ENCODE results near the gene ADNP. TPM values are rescaled to one million over a fixed set of nuclear protein-coding genes. Genes with fewer than 3 reads are reported as not detected.

Gene ADNP
- total RNA-seq, 1 experiment from 2014 or later = 143 TPM

DNA sequence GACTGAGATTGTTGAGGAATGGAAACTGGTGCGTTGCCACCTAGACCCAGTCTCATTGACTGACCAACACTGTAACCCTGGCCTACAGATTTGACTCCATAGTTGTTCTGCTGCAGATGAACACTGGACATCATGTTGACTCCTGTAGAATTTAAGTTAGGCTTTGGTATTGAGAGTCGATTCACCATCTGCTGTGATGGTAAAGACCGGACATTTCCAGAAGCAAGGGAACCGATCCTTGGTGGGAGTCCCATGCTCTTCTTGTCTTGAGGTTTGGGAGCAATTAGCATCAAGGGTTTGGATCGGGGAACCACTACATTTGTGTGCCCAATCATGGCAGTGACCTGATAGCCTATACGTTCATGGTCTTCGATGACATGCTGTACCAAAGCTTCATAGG is 37.6 kb downstream of the ADNP start:
- no peak overlapping the region for H3T11ph ChIP-seq (ENCODE audit: low read length)
- H3K4me1 ChIP-seq (ENCODE audit: insufficient read depth, low read length) = no peaks in the 10 kb centered on the region
- H2BK5ac ChIP-seq (ENCODE audit: insufficient read length, low read length) = no peak overlapping the region
- DNase-seq = no peak
- Mint-ChIP-seq H3K36me3 (ENCODE audit: insufficient read depth in 1 of 3, low read depth in 3 of 3) (peaks cover 49 to 97% (median 79%) of the 10 kb centered on the region in 3 experiments), H3K27ac (peak overlapping the region; percentile 3 to 42 (median 12); a peak in 2 of 7 replicates), H3K27me3 (ENCODE audit: low read depth) (no peaks in the 10 kb centered on the region; the same call in 1 of the 2 replicates), H3K4me1 (peaks cover 0 to 7% of the 10 kb centered on the region in 2 experiments; a peak in 2 of 4 replicates), H3K9me3 (no peaks in the 10 kb centered on the region), H3K4me3 (no peak overlapping the region)
- no peak overlapping the region for H2BK12ac ChIP-seq (ENCODE audit: insufficient read length, low read depth, low read length)
- no peak overlapping the region for H3K4ac ChIP-seq (ENCODE audit: low read depth, low read length)
- H2AFZ ChIP-seq (ENCODE audit: low read length) = no peak overlapping the region
- no peak overlapping the region for H3K23ac ChIP-seq (ENCODE audit: insufficient read length, low read depth, low read length)
- H3K56ac ChIP-seq (ENCODE audit: insufficient read length, low read depth, low read length) = no peak overlapping the region
- H4K20me1 ChIP-seq (ENCODE audit: control insufficient read depth, insufficient read depth, insufficient read length) = no peaks in the 10 kb centered on the region
- TF ChIP-seq, protein P1, sequence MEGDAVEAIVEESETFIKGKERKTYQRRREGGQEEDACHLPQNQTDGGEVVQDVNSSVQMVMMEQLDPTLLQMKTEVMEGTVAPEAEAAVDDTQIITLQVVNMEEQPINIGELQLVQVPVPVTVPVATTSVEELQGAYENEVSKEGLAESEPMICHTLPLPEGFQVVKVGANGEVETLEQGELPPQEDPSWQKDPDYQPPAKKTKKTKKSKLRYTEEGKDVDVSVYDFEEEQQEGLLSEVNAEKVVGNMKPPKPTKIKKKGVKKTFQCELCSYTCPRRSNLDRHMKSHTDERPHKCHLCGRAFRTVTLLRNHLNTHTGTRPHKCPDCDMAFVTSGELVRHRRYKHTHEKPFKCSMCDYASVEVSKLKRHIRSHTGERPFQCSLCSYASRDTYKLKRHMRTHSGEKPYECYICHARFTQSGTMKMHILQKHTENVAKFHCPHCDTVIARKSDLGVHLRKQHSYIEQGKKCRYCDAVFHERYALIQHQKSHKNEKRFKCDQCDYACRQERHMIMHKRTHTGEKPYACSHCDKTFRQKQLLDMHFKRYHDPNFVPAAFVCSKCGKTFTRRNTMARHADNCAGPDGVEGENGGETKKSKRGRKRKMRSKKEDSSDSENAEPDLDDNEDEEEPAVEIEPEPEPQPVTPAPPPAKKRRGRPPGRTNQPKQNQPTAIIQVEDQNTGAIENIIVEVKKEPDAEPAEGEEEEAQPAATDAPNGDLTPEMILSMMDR (conservative IDR thresholded peaks at IDR 0.05) = no peak
- H3K23me2 ChIP-seq (ENCODE audit: insufficient read length, low read depth, low read length, poor library complexity, severe bottlenecking) = no peaks in the 10 kb centered on the region
- H3K27ac ChIP-seq (ENCODE audit: insufficient read length, low read depth, low read length) = no peak overlapping the region
- no peak overlapping the region for H4K91ac ChIP-seq (ENCODE audit: insufficient read length, low read depth, low read length)
- no peak overlapping the region for H3K14ac ChIP-seq (ENCODE audit: insufficient read depth, low read length)
- H3K9me3 ChIP-seq (ENCODE audit: control insufficient read depth, low read depth, low read length) = no peaks in the 10 kb centered on the region
- H2BK15ac ChIP-seq (ENCODE audit: low read depth, low read length) = no peak overlapping the region
- H2BK20ac ChIP-seq (ENCODE audit: low read depth, low read length, poor library complexity, severe bottlenecking) = no peak overlapping the region
- no peaks in the 10 kb centered on the region; the same call in 1 of the 2 replicates for H3K79me2 ChIP-seq (ENCODE audit: insufficient read depth, low read length)
- no peak overlapping the region for H3K4me2 ChIP-seq (ENCODE audit: insufficient read depth, insufficient read length, low read length)
- no peak overlapping the region for H4K8ac ChIP-seq (replicated peaks; ENCODE audit: insufficient read length, low read depth, low read length)
- WGBS (ENCODE audit: extremely low coverage, insufficient read length, low lambda C conversion rate) = no CpG with 5 or more reads among the region's 7 CpGs
- H4K5ac ChIP-seq (ENCODE audit: insufficient read length, low read depth, low read length) = no peak overlapping the region
- H2AK5ac ChIP-seq (ENCODE audit: insufficient read length, low read length) = no peak overlapping the region
- no peaks in the 10 kb centered on the region for H3K27me3 ChIP-seq (ENCODE audit: insufficient read depth, low read length)
- H2BK120ac ChIP-seq (ENCODE audit: low read depth, low read length, poor library complexity, severe bottlenecking) = no peak overlapping the region
- peaks cover 10% of the 10 kb centered on the region for H3K79me1 ChIP-seq (ENCODE audit: insufficient read depth, low read depth, low read length, poor library complexity, severe bottlenecking)
- H3K9ac ChIP-seq (ENCODE audit: extremely low read depth, insufficient read length, low read length) = no peak overlapping the region
- H3K18ac ChIP-seq (ENCODE audit: insufficient read length, low read depth, low read length) = no peak overlapping the region
